ENCODE data around the gene DACH1.

DACH1 gene

DNA sequence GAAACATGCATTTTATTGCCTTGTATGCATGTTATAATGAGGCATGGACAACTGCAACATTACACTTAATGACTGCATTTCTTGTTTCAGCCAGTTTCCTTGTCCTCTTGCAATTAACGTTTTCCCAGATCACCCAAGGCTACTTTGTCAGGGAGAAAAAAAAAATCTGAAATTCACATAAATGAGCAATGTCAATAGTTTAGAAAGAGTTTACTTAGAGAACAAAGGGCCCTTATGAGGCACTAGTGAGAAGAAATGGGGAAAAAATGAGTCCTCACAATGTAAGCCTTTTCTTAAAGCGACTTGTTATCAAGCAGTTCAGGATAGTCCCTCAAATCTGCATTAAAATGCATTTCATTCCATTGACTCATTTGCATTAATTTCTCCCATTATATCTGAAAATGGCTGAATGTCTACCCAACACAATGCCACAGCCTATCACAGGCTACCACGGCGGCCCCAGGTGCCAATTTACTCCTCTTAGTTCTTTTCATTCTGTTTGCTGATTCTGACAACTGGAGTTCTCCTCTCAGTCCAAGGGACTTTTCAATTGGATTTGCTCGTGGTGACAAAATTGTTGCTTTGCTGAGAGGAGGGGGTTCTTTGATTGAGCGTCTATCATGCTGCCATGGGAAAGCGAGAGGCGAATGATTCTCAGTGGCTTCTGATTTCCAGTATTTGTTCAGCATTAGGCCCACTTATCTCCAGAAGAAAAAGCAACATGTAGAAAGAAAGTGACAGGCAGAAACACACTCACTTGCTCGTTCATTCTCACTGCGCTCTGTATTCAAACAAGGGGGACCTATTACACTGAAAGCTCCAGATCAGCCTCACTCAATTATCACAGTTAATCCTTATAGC, 107.1 kb downstream of the DACH1 start:
- TF ChIP-seq, protein P1, sequence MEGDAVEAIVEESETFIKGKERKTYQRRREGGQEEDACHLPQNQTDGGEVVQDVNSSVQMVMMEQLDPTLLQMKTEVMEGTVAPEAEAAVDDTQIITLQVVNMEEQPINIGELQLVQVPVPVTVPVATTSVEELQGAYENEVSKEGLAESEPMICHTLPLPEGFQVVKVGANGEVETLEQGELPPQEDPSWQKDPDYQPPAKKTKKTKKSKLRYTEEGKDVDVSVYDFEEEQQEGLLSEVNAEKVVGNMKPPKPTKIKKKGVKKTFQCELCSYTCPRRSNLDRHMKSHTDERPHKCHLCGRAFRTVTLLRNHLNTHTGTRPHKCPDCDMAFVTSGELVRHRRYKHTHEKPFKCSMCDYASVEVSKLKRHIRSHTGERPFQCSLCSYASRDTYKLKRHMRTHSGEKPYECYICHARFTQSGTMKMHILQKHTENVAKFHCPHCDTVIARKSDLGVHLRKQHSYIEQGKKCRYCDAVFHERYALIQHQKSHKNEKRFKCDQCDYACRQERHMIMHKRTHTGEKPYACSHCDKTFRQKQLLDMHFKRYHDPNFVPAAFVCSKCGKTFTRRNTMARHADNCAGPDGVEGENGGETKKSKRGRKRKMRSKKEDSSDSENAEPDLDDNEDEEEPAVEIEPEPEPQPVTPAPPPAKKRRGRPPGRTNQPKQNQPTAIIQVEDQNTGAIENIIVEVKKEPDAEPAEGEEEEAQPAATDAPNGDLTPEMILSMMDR (conservative IDR thresholded peaks at IDR 0.05; ENCODE audit: control insufficient read depth, insufficient read depth, low read depth, low read length), result no peak
- H3K4me3 ChIP-seq (ENCODE audit: control insufficient read depth, low read depth, low read length), result no peak overlapping the region
- DNase-seq (ENCODE audit: low read depth), result no peak

DNA sequence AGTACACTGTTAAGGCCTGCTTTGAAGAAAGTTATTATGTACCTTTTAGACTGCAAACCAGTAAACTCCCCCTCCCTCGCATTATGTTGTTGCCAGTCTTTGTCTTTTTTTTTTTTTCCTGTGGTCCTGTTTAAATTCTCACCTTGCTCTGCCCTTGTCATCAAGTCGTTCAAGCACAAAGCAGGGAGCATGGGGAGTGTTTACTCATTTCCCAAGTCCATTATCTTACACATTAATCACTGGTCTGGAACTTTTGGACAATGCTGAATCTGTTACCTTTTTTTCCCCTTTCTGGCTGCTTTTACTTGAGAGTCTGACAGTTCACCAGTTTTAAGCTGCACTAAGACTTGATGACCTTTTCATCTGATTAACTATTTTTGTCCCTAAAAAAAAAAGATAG, 108.2 kb downstream of the DACH1 start:
- TF ChIP-seq, protein P1 (conservative IDR thresholded peaks at IDR 0.05; ENCODE audit: control insufficient read depth, insufficient read depth, low read depth, low read length), result no peak
- no peak overlapping the region for H3K4me3 ChIP-seq (ENCODE audit: control insufficient read depth, low read depth, low read length)
- DNase-seq (ENCODE audit: low read depth), result no peak

DNA sequence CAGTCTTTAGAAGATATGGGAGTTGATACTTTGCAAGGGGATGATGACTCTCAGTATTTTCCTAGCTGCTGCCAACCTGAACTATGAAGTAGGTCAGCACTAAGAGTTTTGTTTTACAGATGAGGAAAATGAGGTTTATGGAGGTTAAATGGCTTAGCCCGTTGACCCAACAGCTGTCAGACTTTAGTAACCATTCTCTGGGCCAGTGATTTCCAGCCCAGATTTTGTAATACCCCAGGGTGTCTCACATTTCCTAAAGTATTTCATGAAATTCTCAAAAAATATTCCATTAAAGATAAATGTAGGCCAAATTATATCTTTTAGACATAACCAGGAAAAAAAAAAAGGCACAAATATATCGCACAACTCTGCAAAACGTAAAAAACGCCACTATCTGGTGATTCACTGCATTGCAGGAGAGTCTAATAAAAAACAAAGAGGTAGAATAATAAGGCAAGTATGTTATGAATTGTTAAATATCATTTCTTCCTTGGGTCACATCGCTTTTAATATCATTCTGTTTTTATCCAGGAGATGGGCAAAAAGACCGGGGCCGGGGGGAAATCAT, 112.5 kb downstream of the DACH1 start:
- no peak for DNase-seq (ENCODE audit: low read depth)
- H3K4me3 ChIP-seq (ENCODE audit: control insufficient read depth, low read depth, low read length), result no peak overlapping the region
- TF ChIP-seq, protein P1 (conservative IDR thresholded peaks at IDR 0.05; ENCODE audit: control insufficient read depth, insufficient read depth, low read depth, low read length), result no peak

DNA sequence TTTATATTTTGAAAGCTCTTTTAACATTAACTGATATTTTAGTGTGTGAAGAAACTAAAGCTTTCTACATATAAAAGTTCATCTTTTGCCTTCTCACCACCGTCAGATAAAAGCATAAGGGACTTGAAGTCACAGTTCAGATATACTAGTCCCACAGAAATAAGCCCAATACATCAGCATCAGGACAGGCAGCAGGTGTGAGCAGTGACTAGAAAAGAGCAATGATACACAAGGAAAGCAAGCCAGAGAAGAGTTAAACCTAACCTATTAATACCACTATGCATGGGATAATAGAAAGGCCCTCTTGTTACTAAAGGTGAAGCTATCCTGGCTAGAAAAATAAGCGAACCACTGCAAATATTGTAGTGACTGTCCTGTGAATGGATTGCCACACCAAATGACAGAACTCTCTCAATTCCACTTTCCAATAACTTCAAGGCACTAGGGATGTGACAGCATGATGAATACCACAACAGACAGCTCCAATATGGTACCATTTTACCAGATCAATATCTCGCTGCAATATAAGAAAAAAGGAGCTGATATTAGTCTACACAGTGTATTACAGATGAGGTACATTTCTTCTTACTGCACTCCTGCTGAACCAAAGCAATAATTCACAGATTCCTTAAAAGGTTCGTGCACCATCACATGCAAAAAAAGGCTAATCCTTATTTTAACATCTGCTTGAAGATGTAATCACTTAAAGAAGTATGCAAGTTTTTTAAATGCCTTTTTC, 114.1 kb downstream of the DACH1 start:
- no peak overlapping the region for H3K4me3 ChIP-seq (ENCODE audit: control insufficient read depth, low read depth, low read length)
- TF ChIP-seq, protein P1 (conservative IDR thresholded peaks at IDR 0.05; ENCODE audit: control insufficient read depth, insufficient read depth, low read depth, low read length), result no peak
- DNase-seq (ENCODE audit: low read depth), result no peak

DNA sequence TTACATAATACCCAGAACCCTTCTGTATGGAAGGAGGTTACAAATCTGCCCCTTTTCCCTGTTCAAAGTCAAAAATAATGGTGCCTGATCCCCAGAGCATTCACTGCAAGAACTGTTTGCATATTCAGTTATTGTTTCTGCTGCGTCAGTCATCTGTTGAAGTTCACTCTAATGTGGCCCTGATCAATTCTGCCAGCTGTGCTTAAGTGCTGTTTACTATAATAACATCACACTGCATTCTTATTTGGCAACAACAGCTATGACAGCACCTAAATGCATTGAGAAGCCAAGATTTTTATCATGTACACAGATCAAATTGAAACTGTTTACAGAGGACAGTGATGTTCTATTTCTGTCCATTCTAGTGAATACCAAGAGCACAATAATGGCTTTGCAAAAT, 115.9 kb downstream of the DACH1 start:
- no peak for DNase-seq (ENCODE audit: low read depth)
- TF ChIP-seq, protein P1 (conservative IDR thresholded peaks at IDR 0.05; ENCODE audit: control insufficient read depth, insufficient read depth, low read depth, low read length), result no peak
- H3K4me3 ChIP-seq (ENCODE audit: control insufficient read depth, low read depth, low read length), result no peak overlapping the region

DNA sequence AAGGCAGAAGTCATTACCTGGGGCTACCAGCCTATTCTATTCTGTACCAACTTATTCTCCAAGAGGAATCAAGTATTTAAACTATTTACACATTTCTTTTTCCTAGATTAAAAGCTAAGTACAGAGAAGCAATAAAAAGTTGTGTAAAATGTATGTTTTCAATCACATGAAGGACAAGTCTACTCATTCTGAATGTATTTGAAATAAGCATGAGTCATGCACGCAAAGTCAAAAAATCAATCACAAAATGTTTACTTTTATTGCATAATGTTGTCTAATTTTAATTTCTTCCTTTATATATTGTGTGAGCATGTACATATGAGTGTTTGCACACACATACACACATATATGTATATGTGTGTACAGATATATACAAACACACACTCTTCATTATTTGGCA, 136.7 kb downstream of the DACH1 start:
- DNase-seq (ENCODE audit: low read depth), result no peak
- TF ChIP-seq, protein P1 (conservative IDR thresholded peaks at IDR 0.05; ENCODE audit: control insufficient read depth, insufficient read depth, low read depth, low read length), result no peak
- H3K4me3 ChIP-seq (ENCODE audit: control insufficient read depth, low read depth, low read length), result no peak overlapping the region
